H1 (cell line): ENCODE data around the gene NPR1. TPM values are rescaled to one million over a fixed set of nuclear protein-coding genes. Genes with fewer than 3 reads are reported as not detected.
A peak's percentile ranks its signal among the peaks of the same experiment; 100 is the strongest.

Experiments
- BACH1 ChIP-seq: IDR thresholded peaks from 2 replicates; pipeline ENCODE4 v1.6.1; 2012; ENCODE audit warnings: low read length, improper control_type of control experiment
- CBX5 ChIP-seq: fragments of 300-800, 300-1000 bp; sonication (generic); IDR thresholded peaks from 2 replicates; pipeline ENCODE4 v1.7.1; 2016; ENCODE audit warnings: antibody characterized with exemption, low read length, low read depth
- CHD2 ChIP-seq: IDR thresholded peaks from 2 replicates; pipeline ENCODE4 v1.6.1; 2012; ENCODE audit warnings: low read length, improper control_type of control experiment
- CREB1 ChIP-seq: IDR thresholded peaks from 2 replicates; pipeline ENCODE4 v1.6.1; 2012; ENCODE audit warnings: inconsistent platforms
- CTBP2 ChIP-seq: IDR thresholded peaks from 2 replicates; pipeline ENCODE4 v1.7.0; 2011; ENCODE audit warnings: borderline replicate concordance, mild to moderate bottlenecking, moderate library complexity, mixed read lengths, low read length; ENCODE audit not compliant: insufficient read depth, insufficient read length
- CTCF ChIP-seq, 3 experiments: IDR thresholded peaks; 1 replicate in 2 of 3; 2 replicates in 1 of 3; pipeline versions ENCODE4 v1.5.1 to v1.6.1; 2011; ENCODE audit warnings: low read length in 3 of 3, mild to moderate bottlenecking in 3 of 3, inconsistent platforms in 2 of 3, low read depth in 1 of 3, moderate library complexity in 1 of 3; ENCODE audit not compliant: insufficient read depth in 1 of 3; ENCODE audit errors: control extremely low read depth in 1 of 3
- E2F6 ChIP-seq: IDR thresholded peaks from 2 replicates; pipeline ENCODE4 v1.6.1; 2012; ENCODE audit warnings: inconsistent platforms
- GTF2F1 ChIP-seq: IDR thresholded peaks from 2 replicates; pipeline ENCODE4 v1.6.1; 2012; ENCODE audit warnings: low read depth, low read length, improper control_type of control experiment, borderline replicate concordance
- HDAC6 ChIP-seq: IDR thresholded peaks from one replicate; pipeline ENCODE4 v1.7.1; 2012; ENCODE audit warnings: low read depth, mild to moderate bottlenecking, inconsistent platforms, low read length, moderate library complexity
- KDM4A ChIP-seq: IDR thresholded peaks from one replicate; pipeline ENCODE4 v1.7.1; 2012; ENCODE audit warnings: low read depth, mild to moderate bottlenecking, moderate library complexity, low read length, inconsistent platforms; ENCODE audit not compliant: severe bottlenecking
- KDM5A ChIP-seq: fragments of 200-600 bp; IDR thresholded peaks from 2 replicates; pipeline ENCODE4 v1.7.1; 2012; ENCODE audit warnings: mild to moderate bottlenecking, low read length, inconsistent platforms, mixed read lengths
- MAX ChIP-seq: IDR thresholded peaks from 2 replicates; pipeline ENCODE4 v1.6.1; 2012; ENCODE audit warnings: inconsistent platforms
- NANOG ChIP-seq: IDR thresholded peaks from 2 replicates; pipeline ENCODE4 v1.6.1; 2011; ENCODE audit warnings: low read length, low read depth, mild to moderate bottlenecking, inconsistent platforms; ENCODE audit not compliant: insufficient read depth, poor library complexity, severe bottlenecking
- PHF8 ChIP-seq: fragments of 200-600 bp; sonication (generic); conservative IDR thresholded peaks from 2 replicates; pipeline ENCODE4 v1.7.1; 2012; ENCODE audit warnings: low read depth, mild to moderate bottlenecking, inconsistent platforms, low read length, moderate library complexity
- RAD21 ChIP-seq, 2 experiments: IDR thresholded peaks in 1 of 2; conservative IDR thresholded peaks in 1 of 2; 2 replicates each; pipeline ENCODE4 v1.6.1; 2011; ENCODE audit warnings: low read depth in 2 of 2, low read length in 2 of 2, improper control_type of control experiment in 1 of 2, inconsistent platforms in 1 of 2, mild to moderate bottlenecking in 1 of 2, moderate library complexity in 1 of 2
- SIRT6 ChIP-seq: IDR thresholded peaks from one replicate; pipeline ENCODE4 v1.7.1; 2012; ENCODE audit warnings: low read length, inconsistent platforms
- SP1 ChIP-seq: IDR thresholded peaks from 2 replicates; pipeline ENCODE4 v1.6.1; 2011; ENCODE audit warnings: low read depth, low read length
- SRF ChIP-seq: IDR thresholded peaks from 2 replicates; pipeline ENCODE4 v1.6.1; 2011; ENCODE audit warnings: mild to moderate bottlenecking, low read depth, low read length, moderate library complexity
- TAF7 ChIP-seq: optimal IDR thresholded peaks from 2 replicates; pipeline ENCODE3; 2011; ENCODE audit warnings: low read depth, mild to moderate bottlenecking, inconsistent platforms, low read length, moderate library complexity, borderline replicate concordance
- TBP ChIP-seq: IDR thresholded peaks from 2 replicates; pipeline ENCODE4 v1.6.1; 2011; ENCODE audit warnings: low read depth, low read length, improper control_type of control experiment
- TCF12 ChIP-seq: IDR thresholded peaks from 2 replicates; pipeline ENCODE4 v1.6.1; 2011; ENCODE audit warnings: low read depth, mild to moderate bottlenecking, low read length
- polyA plus RNA-seq, 7 experiments: library from polyadenylated mRNA; depleted of rRNA in 3 of 7; stranded (reverse) in 5 of 7; unstranded in 2 of 7; fragments of >200 nt in 5 of 7; fragments of 200-250 nt in 2 of 7; gene quantifications; 1 replicate in 5 of 7; 2 replicates in 1 of 7; 4 replicates in 1 of 7; pipeline versions ENCODE4 v1.2.1 to v1.2.3, GENCODE V29; 2011 to 2013; ENCODE audit warnings: missing spikeins in 2 of 7, mixed read lengths in 2 of 7
- total RNA-seq: library from RNA; stranded (reverse); fragmentation: NEBNext Ultra II Directional; extraction: Animal tissue kit (Norgen Biotek cat#: 25700); gene quantifications from 2 replicates; pipeline ENCODE4 v1.2.1, GENCODE V29; 2021

The NPR1 gene
- total and polyA plus RNA-seq, 2 of the 8 experiments (the other 6 are each of a cell fraction or from before 2014, with no cell fraction given): 11.7 to 13.2 TPM

- TF ChIP-seq TAF7 (peak; percentile 25), PHF8 (peak; percentile 94), MAX (no peak), SP1 (peak; percentile 38; the same call in 1 of the 2 replicates), SRF (no peak), CTCF (IDR thresholded peaks at IDR 0.05; ENCODE audit: control extremely low read depth in 1 of 3, insufficient read depth in 1 of 3, low read depth in 1 of 3, low read length in 3 of 3) (peak in 2 of 3 experiments; percentile 4 to 6; a peak in 2 of 4 replicates), SIRT6 (no peak), CHD2 (no peak), KDM4A (peak; percentile 64), HDAC6 (no peak), CTBP2 (peak; percentile 38), TCF12 (no peak), E2F6 (peak; percentile 4; the same call in 1 of the 2 replicates), RAD21 (IDR thresholded peaks at IDR 0.05 in 1 of 2, conservative IDR thresholded peaks at IDR 0.05 in 1 of 2; ENCODE audit: low read depth in 2 of 2, low read length in 2 of 2) (peak in 1 of 2 experiments; percentile 6; a peak in 1 of 4 replicates), NANOG (no peak), CBX5 (no peak), TBP (no peak), KDM5A (no peak), CREB1 (peak; percentile 72), BACH1 (no peak), GTF2F1 (no peak)
These were observed 19.9 kb upstream of the NPR1 start, which contains the start of gene SNAPIN (continued) for GRCh38 chr1:153658400-153659174.
